ENCODE data around the gene CST4.
"Not testable (repeated sequence)": the region's sequence is repeated elsewhere in the genome, so short reads cannot be mapped to it uniquely, and the experiment has no call there.

CST4 gene

DNA sequence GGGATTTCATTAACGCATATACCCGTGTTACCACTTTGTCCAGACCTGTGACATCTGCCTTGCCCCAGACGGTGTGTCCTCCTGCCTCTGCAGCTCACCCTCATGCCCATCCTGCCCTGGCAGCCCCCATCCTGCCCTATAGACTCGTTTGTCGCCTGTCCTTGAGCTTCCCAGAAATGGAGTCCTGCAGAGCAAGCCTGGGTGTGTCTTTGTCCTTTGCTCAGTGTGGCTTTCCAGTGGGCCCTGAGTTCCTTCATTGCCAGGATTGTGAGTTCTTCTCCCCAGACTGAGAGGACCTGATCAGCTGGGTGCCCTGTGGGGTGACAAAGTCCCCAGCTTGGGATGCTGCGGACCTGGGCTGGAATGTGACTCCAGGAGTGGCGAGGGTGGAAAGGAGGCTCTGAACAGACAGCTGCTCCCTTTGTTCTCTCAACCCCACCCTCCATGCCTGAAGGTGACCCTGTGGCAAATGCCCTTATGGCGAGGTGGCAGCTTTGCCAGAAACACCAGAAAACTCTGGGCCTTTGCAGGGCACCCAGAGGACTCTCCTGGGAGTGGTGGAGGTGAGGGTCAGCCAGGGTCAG is 48.7 kb downstream of the CST4 start:
- no peak for FAIRE-seq

DNA sequence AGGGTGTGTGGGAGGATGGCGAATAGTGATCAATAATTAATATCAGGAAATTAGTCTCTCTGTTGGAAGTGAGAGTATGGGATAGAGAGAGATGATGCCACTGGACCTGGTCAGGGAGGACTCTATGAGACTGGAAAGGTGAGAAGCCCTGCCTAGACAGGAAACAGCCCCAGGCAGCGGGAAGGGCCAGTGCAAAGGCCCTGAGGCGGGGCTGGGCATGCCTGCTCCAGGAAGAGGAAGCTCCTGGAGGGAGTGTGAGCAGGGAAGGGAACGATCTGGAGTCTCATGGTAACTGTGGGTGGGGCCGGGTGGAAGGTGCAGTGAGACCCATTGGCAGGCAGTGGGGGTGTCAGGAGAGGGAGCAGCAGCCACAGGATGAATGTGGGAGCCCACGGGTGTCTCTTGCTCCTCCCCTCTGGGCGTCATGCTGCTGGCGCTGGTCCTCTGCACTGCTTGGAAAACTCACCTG is 49.3 kb downstream of the CST4 start:
- FAIRE-seq = no peak

DNA sequence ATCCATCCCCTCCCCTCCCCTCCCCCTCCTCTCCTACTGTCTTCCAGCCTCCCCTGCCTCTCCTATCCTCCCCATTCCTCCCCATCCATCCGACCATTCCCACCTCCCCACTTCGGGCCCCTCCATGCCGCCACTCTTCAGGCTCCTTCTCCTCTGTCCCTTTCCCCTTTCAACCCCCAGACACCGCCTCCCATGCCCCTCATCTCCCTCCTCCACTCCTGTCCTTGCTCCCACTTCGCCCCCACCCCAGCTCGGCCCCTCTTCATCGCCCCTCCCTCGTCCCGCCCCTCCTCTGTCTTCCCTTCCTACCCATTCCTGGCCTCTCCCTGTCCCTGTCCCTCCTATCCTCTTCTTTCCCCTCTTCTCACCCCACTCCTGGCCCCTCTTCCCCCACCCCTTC is 50.5 kb downstream of the CST4 start:
- FAIRE-seq = no peak

- FAIRE-seq = no peak
Measured at GRCh38 chr20:23637282-23638221, 51.3 kb downstream of the CST4 start, which contains the start of gene CST3. Gene CST3 (minus strand): TSS chr20:23637955. CDS start chr20:23637862, 93 bp downstream.

DNA sequence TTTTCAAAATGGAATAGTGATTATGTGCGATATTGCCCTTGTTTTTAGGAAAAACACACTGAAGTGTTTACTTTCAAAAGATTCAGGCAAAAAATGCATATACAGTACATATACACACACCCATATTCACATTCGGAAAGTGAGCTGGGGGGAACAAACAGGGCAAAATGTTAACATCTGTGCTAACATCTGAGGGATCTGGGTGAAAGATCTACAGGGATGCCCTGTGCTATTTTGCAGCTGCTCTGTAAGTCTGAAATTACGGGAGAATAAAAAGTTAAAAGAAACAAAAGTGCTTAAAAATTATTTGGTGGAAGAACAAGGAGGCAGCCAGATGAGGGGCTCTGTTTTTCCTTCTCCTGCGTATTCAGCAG is 51.9 kb downstream of the CST4 start:
- no peak for FAIRE-seq

DNA sequence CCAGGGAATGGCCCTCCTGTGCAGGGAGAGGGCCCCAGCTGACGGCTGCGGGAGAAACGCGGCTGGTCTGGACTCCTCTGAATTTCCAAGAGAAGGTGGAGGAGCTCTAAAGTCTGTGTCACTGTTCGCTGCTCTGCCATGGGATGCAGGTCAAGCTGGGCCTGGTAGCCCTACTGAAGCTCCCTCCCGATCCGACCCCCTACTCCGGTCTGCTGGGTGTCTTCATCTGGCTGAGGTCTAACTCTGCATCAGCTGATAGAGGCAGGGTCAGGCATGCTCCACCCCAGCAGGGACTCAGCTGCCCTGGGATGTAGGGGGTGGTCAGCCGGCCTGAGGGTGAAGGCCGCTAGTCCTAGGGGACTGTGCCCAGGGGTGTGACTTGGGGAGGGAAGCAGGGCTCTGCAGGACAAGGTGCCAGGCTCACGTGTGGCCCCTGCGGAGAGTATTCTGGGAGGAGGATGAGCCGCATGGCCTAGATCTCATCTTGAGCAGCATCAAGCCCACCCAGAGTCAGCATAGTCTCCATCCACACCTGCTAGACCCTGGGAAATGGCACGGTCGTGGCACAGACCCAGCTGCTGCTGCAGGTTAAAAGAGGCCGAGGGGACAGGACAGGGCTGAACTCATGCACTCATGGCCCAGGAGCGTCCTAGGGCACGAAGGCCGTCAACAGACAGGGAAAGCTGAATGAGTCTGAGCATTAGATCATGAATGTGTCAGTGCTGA is 52.5 kb downstream of the CST4 start:
- no peak for FAIRE-seq

DNA sequence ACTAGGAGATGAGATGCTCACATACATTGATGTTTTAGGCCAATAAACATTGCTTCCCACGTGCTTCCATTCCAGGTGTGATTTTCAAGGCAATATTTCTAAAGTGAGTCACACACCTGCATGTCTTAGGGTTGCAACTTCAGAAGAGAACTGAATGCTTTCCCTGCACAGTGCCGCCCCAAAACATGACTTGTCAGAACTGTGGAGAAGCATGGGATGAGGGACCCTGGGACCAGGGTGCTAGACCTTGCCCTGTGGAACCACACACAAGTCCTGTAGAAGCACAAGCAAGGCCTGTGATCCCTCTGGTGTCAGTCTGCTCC is 53.1 kb downstream of the CST4 start:
- FAIRE-seq = not testable (repeated sequence)

Data from G401.6 (cell line).